WTC11 (cell line): ENCODE data around the gene PREX1. TPM values are rescaled to one million over a fixed set of nuclear protein-coding genes. Genes with fewer than 3 reads are reported as not detected.

Source experiments
- ATAC-seq: fragments of 200-7000 bp; cut with Tn5 transposase; 2 replicates; pipeline ENCODE4 v1.10.0; 2021; ENCODE audit warnings: mild to moderate bottlenecking, moderate library complexity
- CTCF ChIA-PET: fragments of 300-600 bp; sonication (Branson Sonifier 250); formaldehyde crosslinking; loops from one replicate; lab custom pipeline; 2021; ENCODE audit warnings: antibody characterized with exemption; lab: Charles Lee
- POLR2A ChIA-PET: fragments of 350-600 bp; sonication (Branson Sonifier 250); formaldehyde crosslinking; loops from one replicate; lab custom pipeline; 2021; ENCODE audit warnings: antibody characterized with exemption; lab: Charles Lee
- DNase-seq: peaks from one replicate; pipeline ENCODE4 v3.0.0; 2021; ENCODE audit warnings: low spot score
- H3K27ac Mint-ChIP-seq: 2 replicates; pipeline ENCODE4 v1.8.0; 2021; ENCODE audit warnings: mixed read lengths
- H3K27me3 Mint-ChIP-seq: 2 replicates; pipeline ENCODE4 v1.8.0; 2021; ENCODE audit warnings: low read depth, mild to moderate bottlenecking, moderate library complexity, mixed read lengths
- H3K36me3 Mint-ChIP-seq: 2 replicates; pipeline ENCODE4 v1.8.0; 2021; ENCODE audit warnings: mixed read lengths
- H3K4me1 Mint-ChIP-seq: 2 replicates; pipeline ENCODE4 v1.8.0; 2022; ENCODE audit warnings: mixed read lengths
- H3K4me3 Mint-ChIP-seq: 2 replicates; pipeline ENCODE4 v1.8.0; 2021; ENCODE audit warnings: mild to moderate bottlenecking, moderate library complexity, mixed read lengths
- H3K9me3 Mint-ChIP-seq: 2 replicates; pipeline ENCODE4 v1.8.0; 2021; ENCODE audit warnings: mixed read lengths
- AR ChIP-seq: fragments of 250-450 bp; sonication (Bioruptor Pico); IDR thresholded peaks from 2 replicates; pipeline ENCODE4 v1.9.0; 2021; ENCODE audit warnings: mild to moderate bottlenecking
- ATF2 ChIP-seq: sonication (generic); formaldehyde crosslinking; IDR thresholded peaks from 2 replicates; pipeline ENCODE4 v1.8.1; 2022; ENCODE audit warnings: low read depth, missing genetic modification reagents, borderline replicate concordance
- CREB1 ChIP-seq: sonication (generic); formaldehyde crosslinking; IDR thresholded peaks from 2 replicates; pipeline ENCODE4 v1.8.0; 2023; ENCODE audit warnings: mild to moderate bottlenecking, missing genetic modification reagents
- FOXJ3 ChIP-seq: sonication (generic); formaldehyde crosslinking; IDR thresholded peaks from 2 replicates; pipeline ENCODE4 v1.9.0; 2021; ENCODE audit warnings: missing genetic modification reagents, mild to moderate bottlenecking, borderline replicate concordance
- FOXP1 ChIP-seq: sonication (generic); formaldehyde crosslinking; IDR thresholded peaks from 2 replicates; pipeline ENCODE4 v1.8.0; 2022; ENCODE audit warnings: missing genetic modification reagents, mild to moderate bottlenecking, moderate library complexity, borderline replicate concordance
- IRF2 ChIP-seq: sonication (generic); formaldehyde crosslinking; IDR thresholded peaks from 2 replicates; pipeline ENCODE4 v1.8.0; 2022; ENCODE audit warnings: low read depth, missing genetic modification reagents, borderline replicate concordance
- JAZF1 ChIP-seq: fragments of 250-450 bp; sonication (Bioruptor Pico); IDR thresholded peaks from 2 replicates; pipeline ENCODE4 v1.9.0; 2021; ENCODE audit warnings: moderate library complexity, mild to moderate bottlenecking, inconsistent platforms
- MYBL2 ChIP-seq: sonication (generic); formaldehyde crosslinking; IDR thresholded peaks from 2 replicates; pipeline ENCODE4 v1.8.1; 2023; ENCODE audit warnings: mild to moderate bottlenecking, moderate library complexity, missing genetic modification reagents
- NFATC4 ChIP-seq: fragments of 250-450 bp; sonication (Bioruptor Pico); IDR thresholded peaks from 2 replicates; pipeline ENCODE4 v1.9.0; 2021; ENCODE audit warnings: mild to moderate bottlenecking
- NFYB ChIP-seq: sonication (generic); formaldehyde crosslinking; conservative IDR thresholded peaks from 2 replicates; pipeline ENCODE4 v1.8.0; 2022; ENCODE audit warnings: low read depth, missing genetic modification reagents
- OVOL2 ChIP-seq: fragments of 250-450 bp; sonication (Bioruptor Pico); IDR thresholded peaks from 2 replicates; pipeline ENCODE4 v1.9.0; 2021; ENCODE audit warnings: mild to moderate bottlenecking, borderline replicate concordance
- RORB ChIP-seq: fragments of 250-450 bp; sonication (Bioruptor Pico); IDR thresholded peaks from 2 replicates; pipeline ENCODE4 v1.9.0; 2021; ENCODE audit warnings: mild to moderate bottlenecking
- STAT6 ChIP-seq: sonication (generic); formaldehyde crosslinking; conservative IDR thresholded peaks from 2 replicates; pipeline ENCODE4 v1.8.1; 2023; ENCODE audit warnings: mild to moderate bottlenecking, low read depth, missing genetic modification reagents, moderate library complexity
- TEAD1 ChIP-seq: sonication (generic); formaldehyde crosslinking; IDR thresholded peaks from 2 replicates; pipeline ENCODE4 v1.8.0; 2022; ENCODE audit warnings: mild to moderate bottlenecking, missing genetic modification reagents
- TEAD4 ChIP-seq: sonication (generic); formaldehyde crosslinking; IDR thresholded peaks from 2 replicates; pipeline ENCODE4 v1.8.0; 2022; ENCODE audit warnings: mild to moderate bottlenecking, missing genetic modification reagents
- TP53 ChIP-seq: sonication (generic); formaldehyde crosslinking; IDR thresholded peaks from 2 replicates; pipeline ENCODE4 v1.8.1; 2023; ENCODE audit warnings: mild to moderate bottlenecking, missing genetic modification reagents
- ZBTB21 ChIP-seq: sonication (generic); formaldehyde crosslinking; IDR thresholded peaks from 2 replicates; pipeline ENCODE4 v1.8.1; 2023; ENCODE audit warnings: mild to moderate bottlenecking, missing genetic modification reagents, borderline replicate concordance
- ZMAT4 ChIP-seq: fragments of 250-450 bp; sonication (Bioruptor Pico); IDR thresholded peaks from 2 replicates; pipeline ENCODE4 v1.9.0; 2021; ENCODE audit warnings: mild to moderate bottlenecking
- ZNF121 ChIP-seq: sonication (generic); formaldehyde crosslinking; IDR thresholded peaks from 2 replicates; pipeline ENCODE4 v1.8.0; 2023; ENCODE audit warnings: missing genetic modification reagents
- ZNF219 ChIP-seq: sonication (generic); formaldehyde crosslinking; IDR thresholded peaks from 2 replicates; pipeline ENCODE4 v1.8.0; 2023; ENCODE audit warnings: missing genetic modification reagents, mild to moderate bottlenecking, borderline replicate concordance
- ZNF263 ChIP-seq: sonication (generic); formaldehyde crosslinking; IDR thresholded peaks from 2 replicates; pipeline ENCODE4 v1.8.1; 2022; ENCODE audit warnings: low read depth, mild to moderate bottlenecking, moderate library complexity, missing genetic modification reagents
- ZNF281 ChIP-seq: sonication (generic); formaldehyde crosslinking; IDR thresholded peaks from 2 replicates; pipeline ENCODE4 v1.8.0; 2023; ENCODE audit warnings: mild to moderate bottlenecking, missing genetic modification reagents
- ZNF416 ChIP-seq: fragments of 250-450 bp; sonication (Bioruptor Pico); IDR thresholded peaks from 2 replicates; pipeline ENCODE4 v1.9.0; 2021; ENCODE audit warnings: mild to moderate bottlenecking, inconsistent platforms
- ZNF423 ChIP-seq: fragments of 250-450 bp; sonication (Bioruptor Pico); IDR thresholded peaks from 2 replicates; pipeline ENCODE4 v2.1.2; 2022; ENCODE audit warnings: mild to moderate bottlenecking, moderate library complexity
- total RNA-seq: library from RNA; stranded (reverse); gene quantifications from 3 replicates; pipeline ENCODE4 v1.2.3, GENCODE V29; 2021

The PREX1 gene
- total RNA-seq, 1 experiment from 2014 or later = 17.3 TPM

GRCh38 chr20:48606841-48607543 is 220.8 kb downstream of the PREX1 start:
- peaks cover 20% of the 10 kb centered on the region for H3K4me1 Mint-ChIP-seq
- POLR2A ChIA-PET = no interaction called here
- DNase-seq (no peak), ATAC-seq (no peak)
- H3K9me3 Mint-ChIP-seq = no peaks in the 10 kb centered on the region
- no peak overlapping the region for H3K4me3 Mint-ChIP-seq
- no peak for TF ChIP-seq OVOL2 (CRISPR knock-in tag)
- no peak for TF ChIP-seq ZNF219 (CRISPR knock-in tag)
- no peak for TF ChIP-seq ZNF121 (CRISPR knock-in tag)
- no peak for TF ChIP-seq ZNF423 (CRISPR knock-in tag)
- no peak for TF ChIP-seq ZBTB21 (CRISPR knock-in tag)
- no peak for TF ChIP-seq AR (CRISPR knock-in tag)
- no peak for TF ChIP-seq ZNF281 (CRISPR knock-in tag)
- no peak for TF ChIP-seq MYBL2
- TF ChIP-seq JAZF1 (CRISPR knock-in tag) = no peak
- TF ChIP-seq TEAD4 = no peak
- no peak for TF ChIP-seq ZNF416
- no peak for TF ChIP-seq IRF2 (CRISPR knock-in tag)
- no peak for TF ChIP-seq CREB1 (CRISPR knock-in tag)
- TF ChIP-seq ZNF263 (CRISPR knock-in tag) = no peak
- TF ChIP-seq NFYB (CRISPR knock-in tag) = no peak
- no peak for TF ChIP-seq TP53
- TF ChIP-seq TEAD1 (CRISPR knock-in tag) = no peak
- CTCF ChIA-PET = interaction anchor here (0.9 kb wide), 1 partner anchor 13 kb away, joined by 6 read pairs; no protein-coding TSS in a partner anchor
- H3K36me3 Mint-ChIP-seq = no peaks in the 10 kb centered on the region
- H3K27me3 Mint-ChIP-seq = no peaks in the 10 kb centered on the region
- H3K27ac Mint-ChIP-seq = no peak overlapping the region

- H3K27ac Mint-ChIP-seq = no peak overlapping the region
- no peak for ATAC-seq
- DNase-seq = no peak
- TF ChIP-seq ATF2 (CRISPR knock-in tag) (no peak), STAT6 (CRISPR knock-in tag) (no peak), RORB (CRISPR knock-in tag) (no peak), NFATC4 (no peak), ZMAT4 (CRISPR knock-in tag) (no peak), OVOL2 (CRISPR knock-in tag) (no peak), FOXP1 (CRISPR knock-in tag) (no peak), FOXJ3 (no peak)
Observed at GRCh38 chr20:48606172-48606840, 221.5 kb downstream of the PREX1 start.

More at GRCh38 chr20:48606172-48606840, 221.5 kb downstream of the PREX1 start:
- no peaks in the 10 kb centered on the region for H3K27me3 Mint-ChIP-seq
- H3K4me1 Mint-ChIP-seq = peaks cover 20% of the 10 kb centered on the region
- POLR2A ChIA-PET = no interaction called here
- CTCF ChIA-PET = interaction anchor here (1.6 kb wide), 1 partner anchor 14 kb away, joined by 7 read pairs; no protein-coding TSS in a partner anchor
- no peak overlapping the region for H3K4me3 Mint-ChIP-seq
- no peaks in the 10 kb centered on the region for H3K9me3 Mint-ChIP-seq
- H3K36me3 Mint-ChIP-seq = no peaks in the 10 kb centered on the region
